SW 1271 (cell line): ENCODE results near the gene DUSP28.

Source experiments
- DNase-seq, 2 experiments: peaks; one replicate each; lab custom pipeline; 2025; lab: John Stamatoyannopoulos, UW

DUSP28 gene

DNA sequence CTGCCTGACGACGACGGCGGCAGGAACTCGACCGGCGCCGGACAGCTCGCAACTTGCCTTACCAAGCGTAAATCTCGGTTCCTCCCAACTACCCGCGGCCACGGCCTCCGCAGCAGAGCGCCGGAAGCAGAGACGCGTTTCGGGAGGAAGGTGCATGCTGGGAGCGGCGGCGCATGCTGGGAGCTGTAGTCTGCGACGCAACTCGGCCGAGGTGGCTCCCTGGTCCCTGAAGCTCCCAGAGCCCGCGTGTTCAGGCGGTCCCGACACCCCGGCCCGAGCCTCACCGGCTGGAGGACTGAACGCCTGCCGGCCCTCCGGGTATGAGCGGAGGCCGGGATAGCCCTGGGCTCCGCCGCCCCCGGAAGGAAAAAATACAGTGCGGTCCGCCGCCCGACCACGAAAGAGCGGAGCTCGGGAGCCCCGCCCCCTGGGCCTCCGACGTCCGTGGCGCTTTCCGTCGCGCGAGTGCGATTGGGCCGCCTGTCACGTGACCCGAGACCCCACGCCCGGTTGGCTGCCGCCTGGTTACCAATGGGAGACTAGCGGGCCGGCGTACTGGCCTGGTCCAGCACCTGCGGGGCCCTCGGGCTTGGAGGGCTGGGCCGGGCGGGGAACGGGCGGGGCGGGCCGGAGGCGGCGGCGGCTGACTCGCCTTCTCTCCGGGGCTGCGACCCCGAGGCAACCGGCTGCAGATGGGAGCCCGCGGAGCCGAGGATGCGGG, 26.2 kb downstream of the DUSP28 start, which contains the start of gene CAPN10:
TSS of gene CAPN10 (plus strand) at position 537 of the 721 bp plus-strand sequence. CDS start at position 715, 178 bp downstream.
- peak; percentile 83 to 94 for DNase-seq

- DNase-seq = no peak
These were observed 27.0 kb downstream of the DUSP28 start for GRCh38 chr2:240586919-240587800.

DNA sequence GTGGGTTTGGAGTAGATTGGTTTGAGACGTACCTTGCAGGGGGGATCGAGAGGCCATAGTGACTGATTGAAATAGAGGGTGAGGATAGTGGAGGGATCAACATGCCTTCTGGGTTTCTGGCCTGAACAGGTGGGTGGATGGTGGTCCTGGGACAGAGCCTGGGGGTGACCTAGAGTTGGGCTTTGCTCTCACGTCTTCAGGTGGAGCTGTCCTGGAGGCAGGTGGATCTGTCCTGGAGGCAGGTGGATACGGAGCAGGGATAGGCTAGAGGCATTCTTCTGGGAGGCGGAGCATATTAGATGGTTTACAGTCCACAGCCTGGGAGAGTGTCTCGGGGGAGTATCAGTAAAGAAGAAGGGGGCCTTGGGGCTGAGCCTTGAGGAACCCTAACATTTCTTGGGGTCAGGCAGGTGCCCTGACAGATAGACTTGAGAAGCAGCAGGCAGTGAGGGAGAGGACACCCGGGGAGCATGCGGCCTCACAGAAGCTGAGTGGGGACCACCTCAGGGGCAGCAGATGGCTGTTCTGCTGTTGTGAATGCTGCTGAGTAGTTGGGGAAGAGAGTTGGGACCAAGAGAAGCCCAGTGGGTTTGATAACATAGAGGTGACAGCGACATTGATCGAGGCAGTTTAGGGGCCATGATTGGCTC, 28.0 kb downstream of the DUSP28 start:
- DNase-seq = no peak

GRCh38 chr2:240588669-240589068, 28.5 kb downstream of the DUSP28 start:
- DNase-seq = no peak

- no peak for DNase-seq
These were observed 29.2 kb downstream of the DUSP28 start for GRCh38 chr2:240589375-240589774.

- no peak for DNase-seq
These were observed 29.8 kb downstream of the DUSP28 start for GRCh38 chr2:240589850-240590525.

DNA sequence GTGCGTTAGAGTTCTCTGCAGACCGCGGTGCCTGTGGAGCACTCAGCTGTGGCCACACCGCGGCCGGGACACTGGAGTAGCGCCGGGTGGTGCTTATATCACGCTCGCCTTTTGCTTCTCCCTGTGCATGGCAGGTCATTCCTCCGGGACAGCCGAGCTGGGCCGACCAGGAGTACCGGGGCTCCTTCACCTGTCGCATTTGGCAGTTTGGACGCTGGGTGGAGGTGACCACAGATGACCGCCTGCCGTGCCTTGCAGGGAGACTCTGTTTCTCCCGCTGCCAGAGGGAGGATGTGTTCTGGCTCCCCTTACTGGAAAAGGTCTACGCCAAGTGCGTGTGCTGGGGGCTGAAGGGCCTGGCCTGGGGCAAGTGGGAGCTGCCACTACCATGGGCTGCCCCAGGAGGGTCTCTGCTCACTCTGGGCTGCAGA, 30.5 kb downstream of the DUSP28 start:
- DNase-seq = no peak

DNA sequence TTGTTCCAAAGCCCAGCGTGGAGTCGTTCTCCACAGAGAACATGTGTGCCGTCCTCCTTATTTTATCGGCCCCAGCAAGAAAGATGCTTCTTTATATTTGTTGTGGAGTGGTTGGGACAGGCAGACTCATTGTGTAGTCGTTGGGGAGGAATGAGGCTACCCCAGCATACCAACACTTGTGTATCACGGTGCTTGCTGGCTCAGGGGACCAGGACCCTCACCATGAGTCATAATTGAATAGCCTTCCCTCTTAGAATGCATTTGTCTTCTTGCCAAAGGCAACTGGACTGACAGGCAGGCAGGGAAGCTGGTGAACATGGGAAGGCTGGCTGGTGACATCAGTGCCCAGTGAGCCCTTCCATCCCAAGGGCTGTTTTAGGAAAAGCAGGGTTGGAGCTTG, 31.1 kb downstream of the DUSP28 start:
- DNase-seq = no peak

- no peak for DNase-seq
These were observed 31.6 kb downstream of the DUSP28 start for GRCh38 chr2:240591784-240592183.

- DNase-seq = no peak
These were observed 33.0 kb downstream of the DUSP28 start for GRCh38 chr2:240593026-240593702.

GRCh38 chr2:240593703-240594451, 33.7 kb downstream of the DUSP28 start:
- no peak for DNase-seq

GRCh38 chr2:240594511-240595380, 34.6 kb downstream of the DUSP28 start:
- DNase-seq = no peak

- peak in 1 of 2 experiments; percentile 12 for DNase-seq
These were observed 35.4 kb downstream of the DUSP28 start for GRCh38 chr2:240595381-240596079.

- DNase-seq = no peak
These were observed 35.9 kb downstream of the DUSP28 start for GRCh38 chr2:240596080-240596460.

GRCh38 chr2:240596491-240596931, 36.4 kb downstream of the DUSP28 start:
- no peak for DNase-seq

GRCh38 chr2:240597054-240597418, 36.9 kb downstream of the DUSP28 start:
- no peak for DNase-seq

- DNase-seq = no peak
These were observed 37.4 kb downstream of the DUSP28 start for GRCh38 chr2:240597419-240598181.

GRCh38 chr2:240598311-240598911, 38.3 kb downstream of the DUSP28 start:
- DNase-seq = no peak
